Adrenal gland (tissue), 5 donors: ENCODE measurements around the gene CYS1.

ENCODE experiments used
- CTCF ChIP-seq, 6 experiments: fragments of 450-650 bp in 4 of 6; fragments of 200-600 bp in 2 of 6; sonication (generic) in 1 of 6; IDR thresholded peaks; 1 replicate in 5 of 6; 2 replicates in 1 of 6; pipeline versions ENCODE4 v1.5.1 to v1.8.0; 2016 to 2021; ENCODE audit warnings: antibody characterized with exemption in 6 of 6, mild to moderate bottlenecking in 2 of 6, moderate library complexity in 1 of 6
- POLR2A ChIP-seq, 2 donors: fragments of 450-650 bp; IDR thresholded peaks; one replicate each; pipeline ENCODE4 v1.6.1; 2017; ENCODE audit warnings: antibody characterized with exemption in 2 of 2, mild to moderate bottlenecking in 2 of 2, moderate library complexity in 1 of 2
- donor health status: DM: no; HTN: no; CAD: no.

GRCh38 chr2:10062931-10063365 is 17.3 kb downstream of the CYS1 start:
- no peak for TF ChIP-seq POLR2A (IDR thresholded peaks at IDR 0.05)
- TF ChIP-seq CTCF (IDR thresholded peaks at IDR 0.05) = no peak
